GM12864 (cell line): ENCODE measurements around the gene RAB31.
"Not testable (repeated sequence)": the region's sequence is repeated elsewhere in the genome, so short reads cannot be mapped to it uniquely, and the experiment has no call there.

ENCODE experiments used
- DNase-seq: peaks from one replicate; pipeline ENCODE4 v3.0.0-alpha.2; 2011; ENCODE audit warnings: low read depth
- H3K4me3 ChIP-seq: 2 replicates; pipeline ENCODE4 v1.5.1; 2011; ENCODE audit warnings: mild to moderate bottlenecking, low read depth, low read length, control low read depth
- TF ChIP-seq, protein P1 (sequence below): IDR thresholded peaks from 2 replicates; pipeline ENCODE4 v1.5.1; 2011; ENCODE audit warnings: low read depth, mild to moderate bottlenecking, moderate library complexity, low read length, control low read depth, inconsistent platforms; ENCODE audit errors: missing control alignments

RAB31 gene

DNA sequence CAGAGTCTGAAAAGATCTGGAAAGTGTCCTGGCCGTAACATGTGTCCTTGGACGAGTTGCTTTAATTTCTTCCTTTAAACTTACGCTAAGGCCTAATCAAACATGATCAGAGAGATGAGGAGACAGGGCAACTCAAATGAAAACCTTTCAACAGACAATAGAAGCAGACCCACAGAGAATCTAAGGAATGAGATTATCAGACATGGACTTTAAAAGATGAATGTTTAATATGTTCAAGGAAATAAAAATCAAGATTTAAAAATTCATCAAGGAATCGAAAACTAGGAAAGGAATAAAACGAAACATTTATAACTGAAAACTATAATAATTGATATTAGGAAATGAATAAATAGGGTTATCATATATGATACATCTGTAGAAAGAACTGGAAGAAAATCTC, 55.1 kb downstream of the RAB31 start:
- no peak overlapping the region for H3K4me3 ChIP-seq
- TF ChIP-seq, protein P1, sequence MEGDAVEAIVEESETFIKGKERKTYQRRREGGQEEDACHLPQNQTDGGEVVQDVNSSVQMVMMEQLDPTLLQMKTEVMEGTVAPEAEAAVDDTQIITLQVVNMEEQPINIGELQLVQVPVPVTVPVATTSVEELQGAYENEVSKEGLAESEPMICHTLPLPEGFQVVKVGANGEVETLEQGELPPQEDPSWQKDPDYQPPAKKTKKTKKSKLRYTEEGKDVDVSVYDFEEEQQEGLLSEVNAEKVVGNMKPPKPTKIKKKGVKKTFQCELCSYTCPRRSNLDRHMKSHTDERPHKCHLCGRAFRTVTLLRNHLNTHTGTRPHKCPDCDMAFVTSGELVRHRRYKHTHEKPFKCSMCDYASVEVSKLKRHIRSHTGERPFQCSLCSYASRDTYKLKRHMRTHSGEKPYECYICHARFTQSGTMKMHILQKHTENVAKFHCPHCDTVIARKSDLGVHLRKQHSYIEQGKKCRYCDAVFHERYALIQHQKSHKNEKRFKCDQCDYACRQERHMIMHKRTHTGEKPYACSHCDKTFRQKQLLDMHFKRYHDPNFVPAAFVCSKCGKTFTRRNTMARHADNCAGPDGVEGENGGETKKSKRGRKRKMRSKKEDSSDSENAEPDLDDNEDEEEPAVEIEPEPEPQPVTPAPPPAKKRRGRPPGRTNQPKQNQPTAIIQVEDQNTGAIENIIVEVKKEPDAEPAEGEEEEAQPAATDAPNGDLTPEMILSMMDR = no peak
- DNase-seq = no peak

GRCh38 chr18:9764011-9764481, 55.9 kb downstream of the RAB31 start:
- no peak overlapping the region for H3K4me3 ChIP-seq
- DNase-seq = no peak
- TF ChIP-seq, protein P1 = no peak

GRCh38 chr18:9765501-9765900, 57.4 kb downstream of the RAB31 start:
- TF ChIP-seq, protein P1 = no peak
- H3K4me3 ChIP-seq = no peak overlapping the region
- no peak for DNase-seq

DNA sequence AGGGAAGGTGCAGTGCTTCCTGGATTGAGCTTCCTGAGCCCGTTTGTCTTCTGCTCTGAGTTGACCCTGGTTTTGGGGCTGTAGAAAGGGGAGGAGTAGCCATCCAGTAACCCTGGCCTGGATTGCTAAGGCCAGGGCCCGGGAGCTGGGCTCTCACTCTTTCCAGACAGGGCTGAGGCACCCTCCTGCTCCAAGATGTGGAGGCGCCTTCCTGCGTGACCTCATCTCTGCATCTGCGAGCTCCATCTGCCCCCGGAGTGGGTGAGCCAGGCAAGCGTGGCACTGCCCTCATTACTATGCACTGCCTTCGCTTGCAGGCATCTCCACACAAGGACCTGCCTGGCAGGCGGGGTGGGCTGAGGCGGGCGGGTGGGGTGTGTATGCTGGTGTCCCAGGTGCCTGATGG, 58.0 kb downstream of the RAB31 start:
- no peak overlapping the region for H3K4me3 ChIP-seq
- no peak for DNase-seq
- TF ChIP-seq, protein P1 = no peak

DNA sequence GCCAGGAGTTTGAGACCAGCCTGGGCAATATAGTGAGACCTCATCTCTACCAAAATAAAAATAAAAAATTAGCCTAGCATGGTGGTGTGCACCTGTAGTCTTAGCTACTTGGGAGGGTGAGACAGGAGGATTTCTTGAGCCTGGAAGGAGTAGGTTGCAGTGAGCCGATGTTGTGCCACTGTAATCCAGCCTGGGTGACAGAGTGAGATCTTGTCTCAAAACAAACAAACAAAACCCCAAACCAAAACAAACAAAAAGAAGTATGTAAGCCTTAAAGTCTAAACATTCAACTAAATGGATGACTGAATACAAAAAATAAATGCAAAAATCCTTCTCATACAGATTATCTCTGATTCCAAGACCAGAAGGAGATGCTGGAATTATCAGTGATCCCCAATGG, 58.6 kb downstream of the RAB31 start:
- no peak for DNase-seq
- TF ChIP-seq, protein P1 = no peak
- H3K4me3 ChIP-seq = no peak overlapping the region

DNA sequence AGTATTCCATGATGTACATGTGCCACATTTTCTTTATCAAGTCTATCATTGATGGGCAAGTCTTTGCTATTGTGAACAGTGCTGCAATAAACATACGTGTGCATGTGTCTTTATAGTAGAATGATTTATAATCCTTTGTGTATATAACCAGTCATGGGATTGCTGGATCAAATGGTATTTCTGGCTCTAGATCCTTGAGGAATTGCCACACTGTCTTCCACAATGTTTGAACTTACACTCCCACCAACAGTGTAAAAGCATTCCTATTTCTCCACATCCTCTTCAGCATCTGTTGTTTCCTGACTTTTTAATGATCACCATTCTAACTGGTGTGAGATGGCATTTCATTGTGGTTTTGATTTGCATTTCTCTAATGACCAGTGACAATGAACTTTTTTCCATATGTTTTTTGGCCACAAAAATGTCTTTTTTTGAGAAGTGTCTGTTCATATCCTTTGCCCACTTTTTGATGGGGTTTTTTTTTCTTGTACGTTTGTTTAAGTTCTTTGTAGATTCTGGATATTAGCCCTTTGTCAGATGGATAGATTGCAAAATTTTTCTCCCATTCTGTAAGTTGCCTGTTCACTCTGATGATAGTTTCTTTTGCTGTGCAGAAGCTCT, 60.1 kb downstream of the RAB31 start:
- not testable (repeated sequence) for H3K4me3 ChIP-seq, DNase-seq

- DNase-seq, H3K4me3 ChIP-seq: not testable (repeated sequence)
These were observed 62.0 kb downstream of the RAB31 start for GRCh38 chr18:9770111-9770510.

DNA sequence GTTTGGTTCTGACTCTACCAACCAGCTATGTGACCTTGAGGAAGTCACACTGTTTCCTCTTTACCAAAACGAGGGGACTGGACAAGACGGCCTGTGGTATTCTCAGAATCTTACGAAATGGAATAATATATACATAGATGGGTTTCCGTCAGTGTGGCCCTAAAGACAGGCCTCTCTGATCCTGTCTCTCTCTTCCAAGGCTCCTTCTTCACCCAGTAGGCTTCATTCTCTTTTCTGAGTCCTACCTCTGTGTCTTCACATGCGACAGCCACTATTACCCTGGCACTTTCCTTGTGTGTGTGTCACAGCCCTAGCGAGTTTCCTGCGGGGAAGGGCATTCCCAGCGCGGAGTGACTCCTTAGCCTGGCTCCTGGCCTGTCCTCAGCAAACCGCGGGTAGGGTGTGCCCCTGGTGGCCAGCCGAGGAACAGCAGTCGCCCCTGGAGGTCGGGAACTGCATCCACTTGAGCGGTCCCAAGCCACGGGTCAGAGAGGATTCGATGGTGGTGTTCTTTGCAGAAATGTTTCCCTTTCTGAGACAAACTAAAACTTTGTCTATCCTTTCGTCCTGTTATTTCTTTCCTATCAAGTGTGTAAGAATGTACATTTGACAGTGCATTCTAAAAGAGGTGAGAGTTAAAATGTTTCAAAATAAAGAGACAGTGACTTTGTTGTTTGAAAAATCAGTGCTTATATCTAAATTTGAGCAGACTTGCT, 63.3 kb downstream of the RAB31 start:
- TF ChIP-seq, protein P1 = peak; percentile 99
- DNase-seq = peak; percentile 19
- H3K4me3 ChIP-seq = no peak overlapping the region
